Globus pallidus (tissue), 1 donor: Measurements from ENCODE around the gene DISP2.

Experiments used
- DNase-seq: peaks from one replicate; pipeline ENCODE4 v3.0.0-alpha.2; 2015; ENCODE audit warnings: low spot score

Gene DISP2

DNA sequence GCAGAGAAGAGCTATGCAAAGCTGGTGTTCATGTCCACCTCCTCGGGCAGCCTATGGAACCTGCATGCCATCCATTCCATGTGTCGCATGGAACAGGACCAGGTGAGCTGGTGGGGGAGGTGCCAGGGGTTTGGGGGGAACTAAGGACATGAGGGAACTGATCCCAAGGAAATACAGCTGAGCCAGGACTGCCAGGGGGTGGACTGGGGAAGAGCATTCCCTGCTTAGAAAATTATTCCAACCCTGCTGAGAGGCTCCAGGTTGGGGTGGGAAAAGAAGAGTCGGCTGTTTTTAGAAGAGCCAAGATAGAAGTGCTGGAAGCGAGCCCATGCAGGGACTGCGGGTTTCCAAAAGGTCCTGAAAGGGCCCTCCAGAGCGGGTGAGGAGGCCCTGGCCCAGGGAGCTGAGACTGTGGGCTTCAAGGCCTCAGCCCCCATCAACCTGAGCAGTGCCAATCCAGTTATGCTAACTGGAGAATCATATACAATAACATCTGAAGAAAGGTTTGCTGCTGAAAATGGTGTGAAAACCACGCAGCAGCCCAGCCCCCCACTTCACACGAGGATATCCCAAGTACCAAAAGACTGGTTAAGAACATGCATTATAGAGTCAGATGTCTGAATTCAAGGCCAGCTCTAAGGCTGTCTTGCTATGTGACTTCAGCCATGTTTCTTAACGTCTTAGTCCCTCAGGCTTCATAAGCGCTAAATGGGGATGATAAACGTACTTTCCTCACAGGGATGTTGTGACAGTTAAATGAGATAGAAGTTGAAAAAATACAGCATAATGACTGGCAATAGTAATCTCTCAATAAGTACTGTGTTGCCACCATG lies 7.8 kb downstream of the DISP2 start:
- DNase-seq, result no peak

DNA sequence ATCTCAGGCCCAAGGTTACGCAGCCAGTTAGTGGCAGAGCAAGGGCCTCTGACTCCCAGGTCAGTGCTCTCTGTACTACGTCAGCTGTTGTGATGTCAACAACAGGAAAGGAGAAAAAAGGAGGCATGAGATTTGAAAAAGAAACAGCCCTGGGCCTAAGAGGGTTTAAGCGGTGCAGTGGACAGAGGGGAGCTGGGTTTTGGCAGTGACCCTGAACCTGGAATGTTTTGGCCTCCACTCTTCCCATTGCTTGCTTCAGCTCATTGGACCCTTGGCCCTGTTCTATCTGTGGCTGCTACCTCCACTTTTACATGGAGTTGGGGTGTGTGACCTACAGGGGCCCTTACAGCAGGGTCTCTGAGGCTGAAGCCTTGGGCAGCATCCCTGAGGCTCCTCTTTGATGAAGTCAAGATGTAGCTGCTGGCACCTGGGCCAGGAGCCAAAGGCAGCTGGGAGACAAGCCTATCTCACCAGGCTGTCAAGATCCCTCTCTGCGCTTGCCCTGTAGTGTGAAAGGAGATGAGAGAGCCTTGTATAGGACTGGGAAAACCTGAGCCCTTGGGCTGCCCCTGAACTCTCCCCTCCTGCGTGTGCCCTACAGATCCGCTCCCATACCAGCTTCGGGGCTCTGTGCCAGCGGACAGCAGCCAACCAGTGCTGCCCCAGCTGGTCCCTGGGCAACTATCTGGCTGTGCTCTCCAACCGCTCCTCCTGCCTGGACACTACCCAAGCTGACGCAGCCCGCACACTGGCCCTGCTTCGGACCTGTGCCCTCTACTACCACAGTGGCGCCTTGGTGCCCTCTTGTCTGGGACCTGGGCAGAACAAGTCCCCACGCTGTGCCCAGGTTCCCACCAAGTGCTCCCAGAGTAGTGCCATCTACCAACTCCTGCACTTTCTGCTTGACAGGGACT lies 8.7 kb downstream of the DISP2 start:
- DNase-seq, result peak; percentile 79

GRCh38 chr15:40367371-40367685 lies 9.3 kb downstream of the DISP2 start:
- no peak for DNase-seq

- DNase-seq, result peak; percentile 81
Measured at GRCh38 chr15:40367686-40368611, 9.9 kb downstream of the DISP2 start.

DNA sequence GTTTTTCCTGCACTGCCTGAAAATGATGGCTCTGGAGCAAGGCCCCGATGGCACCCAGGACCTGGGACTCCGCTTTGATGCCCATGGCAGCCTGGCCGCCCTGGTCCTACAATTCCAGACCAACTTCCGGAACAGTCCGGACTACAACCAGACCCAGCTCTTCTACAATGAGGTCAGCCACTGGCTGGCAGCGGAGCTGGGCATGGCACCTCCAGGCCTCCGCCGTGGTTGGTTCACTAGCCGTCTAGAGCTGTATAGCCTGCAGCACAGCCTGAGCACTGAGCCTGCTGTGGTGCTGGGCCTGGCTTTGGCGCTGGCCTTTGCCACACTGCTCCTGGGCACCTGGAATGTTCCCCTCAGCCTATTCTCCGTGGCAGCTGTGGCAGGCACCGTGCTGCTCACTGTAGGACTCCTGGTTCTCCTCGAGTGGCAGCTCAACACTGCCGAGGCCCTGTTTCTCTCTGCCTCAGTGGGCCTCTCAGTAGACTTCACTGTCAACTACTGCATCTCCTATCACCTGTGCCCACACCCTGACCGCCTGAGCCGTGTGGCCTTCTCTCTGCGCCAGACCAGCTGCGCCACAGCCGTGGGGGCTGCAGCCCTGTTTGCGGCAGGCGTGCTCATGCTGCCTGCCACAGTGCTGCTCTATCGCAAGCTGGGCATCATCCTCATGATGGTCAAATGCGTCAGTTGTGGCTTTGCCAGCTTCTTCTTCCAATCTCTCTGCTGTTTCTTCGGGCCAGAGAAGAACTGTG lies 10.9 kb downstream of the DISP2 start:
- no peak for DNase-seq

DNA sequence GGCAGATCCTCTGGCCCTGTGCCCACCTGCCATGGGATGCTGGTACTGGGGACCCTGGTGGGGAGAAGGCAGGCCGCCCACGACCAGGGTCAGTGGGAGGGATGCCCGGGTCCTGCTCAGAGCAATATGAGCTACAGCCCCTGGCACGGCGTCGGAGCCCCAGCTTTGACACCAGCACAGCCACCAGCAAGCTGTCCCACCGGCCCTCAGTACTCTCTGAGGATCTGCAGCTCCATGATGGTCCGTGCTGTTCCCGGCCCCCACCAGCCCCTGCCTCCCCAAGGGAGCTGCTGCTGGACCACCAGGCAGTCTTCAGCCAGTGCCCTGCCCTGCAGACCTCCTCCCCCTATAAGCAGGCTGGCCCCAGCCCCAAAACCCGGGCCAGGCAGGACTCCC lies 11.5 kb downstream of the DISP2 start:
- DNase-seq, result no peak

GRCh38 chr15:40369971-40370370 lies 12.0 kb downstream of the DISP2 start:
- DNase-seq, result no peak

- no peak for DNase-seq
Measured at GRCh38 chr15:40372981-40373380, 15.0 kb downstream of the DISP2 start.

DNA sequence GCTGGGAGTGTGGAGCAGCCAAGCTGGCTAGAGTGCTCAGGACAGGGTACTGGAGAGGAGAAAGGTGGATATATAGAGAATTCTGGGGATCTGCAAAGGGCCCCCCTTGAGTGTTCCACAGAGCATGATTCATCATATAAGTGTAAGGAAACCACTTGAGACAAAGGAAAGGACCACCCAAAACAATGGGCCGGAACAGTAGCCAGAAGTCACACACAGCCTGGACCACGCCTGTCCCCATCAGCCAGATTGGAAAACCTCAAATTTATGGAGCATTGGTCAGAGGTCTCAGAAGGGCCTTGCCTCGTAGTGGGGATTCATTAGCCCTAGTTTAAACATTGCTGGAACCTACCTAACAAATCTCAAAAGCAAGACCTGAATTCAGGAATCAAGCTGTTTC lies 19.6 kb downstream of the DISP2 start:
- no peak for DNase-seq

DNA sequence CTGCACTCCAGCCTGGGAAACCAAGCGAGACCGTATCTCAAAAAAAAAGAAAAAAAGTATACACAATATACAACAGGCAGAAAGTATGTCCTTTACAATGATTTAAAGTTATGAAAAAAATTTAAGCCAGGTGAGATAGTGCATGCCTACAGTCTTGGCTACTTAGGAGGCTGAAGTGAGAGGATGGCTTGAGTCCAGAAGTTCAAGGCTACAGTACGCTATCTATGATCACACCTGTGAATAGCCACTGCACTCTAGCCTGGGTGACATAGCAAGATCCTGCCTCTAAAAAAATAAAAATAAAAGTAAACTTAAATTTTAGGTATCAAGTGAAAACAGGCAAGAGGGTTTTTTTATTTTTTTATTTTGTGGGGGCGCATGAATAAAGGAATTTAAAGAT lies 21.4 kb downstream of the DISP2 start:
- DNase-seq, result no peak

- DNase-seq, result no peak
Measured at GRCh38 chr15:40379853-40380252, 21.8 kb downstream of the DISP2 start.

- no peak for DNase-seq
Measured at GRCh38 chr15:40380636-40381035, 22.6 kb downstream of the DISP2 start.

DNA sequence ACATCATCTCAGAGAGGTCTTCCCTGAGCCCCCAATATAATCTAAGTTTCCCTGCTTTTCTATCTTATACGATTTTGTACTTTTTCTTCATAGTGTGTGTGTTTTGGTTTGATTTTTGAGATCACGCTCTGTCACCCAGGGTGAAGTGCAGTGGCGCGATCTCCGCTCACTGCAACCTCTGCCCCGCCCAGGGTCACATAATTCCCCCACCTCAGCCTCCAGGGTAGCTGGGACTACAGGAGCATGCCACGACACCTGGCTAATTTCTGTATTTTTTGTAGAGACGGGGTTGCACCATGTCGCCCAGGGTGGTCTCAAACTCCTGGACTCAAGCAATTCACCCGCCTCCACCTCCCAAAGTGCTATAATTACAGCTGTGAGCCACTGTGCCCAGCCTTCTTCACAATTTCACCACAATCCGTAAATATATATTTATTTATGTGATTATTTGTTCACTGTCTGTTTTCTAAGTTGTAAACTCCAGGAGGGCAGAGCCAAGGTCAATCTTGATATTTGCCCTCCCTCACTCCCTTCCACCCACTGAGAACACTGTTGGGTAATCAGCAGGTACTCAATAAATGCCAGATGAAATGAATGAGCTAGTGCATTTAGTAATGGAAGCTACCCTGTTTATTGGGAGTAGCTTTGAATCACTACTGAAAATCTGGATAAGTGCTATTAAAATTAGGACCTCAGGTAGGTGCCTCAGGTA lies 24.0 kb downstream of the DISP2 start:
- no peak for DNase-seq

DNA sequence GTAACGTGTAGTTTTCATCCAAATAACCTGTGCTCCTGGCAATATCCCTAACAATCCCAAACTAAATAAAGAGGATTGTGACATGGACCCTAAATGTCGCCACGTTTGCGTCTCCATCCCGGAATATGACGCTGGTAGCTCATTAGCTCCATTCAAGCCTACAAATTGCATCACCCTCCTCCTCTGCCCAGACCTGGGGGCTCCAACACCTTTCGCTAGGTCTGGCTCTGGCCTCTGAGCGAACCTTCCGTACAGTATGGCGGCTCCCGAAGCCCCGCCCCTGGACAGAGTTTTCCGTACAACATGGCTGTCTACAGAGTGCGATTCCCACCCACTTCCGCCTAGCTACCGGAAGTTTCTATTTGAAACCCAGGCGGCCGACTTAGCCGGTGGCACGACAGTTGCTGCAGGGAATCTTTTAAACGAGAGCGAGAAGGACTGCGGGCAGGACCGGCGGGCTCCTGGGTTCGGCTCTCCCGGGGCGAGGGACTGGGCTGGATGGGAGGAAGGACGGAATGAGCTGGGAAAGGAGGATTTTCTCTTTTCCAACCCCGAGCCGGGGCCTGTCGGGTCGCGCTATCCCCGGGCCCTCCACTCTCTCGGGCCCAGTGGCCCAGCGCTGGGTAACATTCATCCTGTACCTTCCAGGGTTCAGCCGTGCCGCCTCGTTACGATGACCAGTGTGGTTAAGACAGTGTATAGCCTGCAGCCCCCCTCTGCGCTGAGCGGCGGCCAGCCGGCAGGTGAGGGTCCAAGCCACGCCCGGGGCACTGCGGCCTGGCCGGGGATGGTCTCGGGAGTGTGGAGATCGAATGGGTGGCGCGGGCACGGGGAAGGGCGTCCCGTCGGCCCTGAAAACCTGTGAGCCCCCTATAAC lies 24.8 kb downstream of the DISP2 start, which contains the start of gene KNSTRN:
Gene KNSTRN, plus strand, starts transcription at position 142 of the 877 bp plus-strand sequence. Its CDS starts 115 bp downstream, at position 257.
- peak; percentile 91 for DNase-seq

- no peak for DNase-seq
Measured at GRCh38 chr15:40386480-40386879, 28.5 kb downstream of the DISP2 start.

- no peak for DNase-seq
Measured at GRCh38 chr15:40388941-40389823, 31.2 kb downstream of the DISP2 start.

- no peak for DNase-seq
Measured at GRCh38 chr15:40389824-40390595, 32.0 kb downstream of the DISP2 start.
